ENCODE data around the gene TSC22D1. TPM values are rescaled to one million over a fixed set of nuclear protein-coding genes. Genes with fewer than 3 reads are reported as not detected.

TSC22D1 gene
- total RNA-seq, 1 donor from 2014 or later = 259 TPM

GRCh38 chr13:44404261-44405132, 171.6 kb downstream of the TSC22D1 start:
- no peak for DNase-seq (ENCODE audit: low read depth)

GRCh38 chr13:44403461-44404056, 172.6 kb downstream of the TSC22D1 start:
- DNase-seq (ENCODE audit: low read depth) = no peak

- DNase-seq (ENCODE audit: low read depth) = no peak
Observed at GRCh38 chr13:44402899-44403445, 173.2 kb downstream of the TSC22D1 start.

GRCh38 chr13:44401577-44401976, 174.6 kb downstream of the TSC22D1 start:
- DNase-seq (ENCODE audit: low read depth) = no peak

- no peak for DNase-seq (ENCODE audit: low read depth)
Observed at GRCh38 chr13:44400736-44401135, 175.4 kb downstream of the TSC22D1 start.

- DNase-seq (ENCODE audit: low read depth) = no peak
Observed at GRCh38 chr13:44399074-44399473, 177.1 kb downstream of the TSC22D1 start.

GRCh38 chr13:44398606-44399005, 177.5 kb downstream of the TSC22D1 start:
- DNase-seq (ENCODE audit: low read depth) = no peak

- peak; percentile 19 for DNase-seq (ENCODE audit: low read depth)
Observed at GRCh38 chr13:44397766-44398223, 178.3 kb downstream of the TSC22D1 start.

- peak; percentile 79 for DNase-seq (ENCODE audit: low read depth)
Observed at GRCh38 chr13:44396701-44397580, 179.2 kb downstream of the TSC22D1 start.

- no peak for DNase-seq (ENCODE audit: low read depth)
Observed at GRCh38 chr13:44395976-44396694, 180.0 kb downstream of the TSC22D1 start.

- DNase-seq (ENCODE audit: low read depth) = peak; percentile 16
Observed at GRCh38 chr13:44394658-44395057, 181.5 kb downstream of the TSC22D1 start.

- DNase-seq (ENCODE audit: low read depth) = peak; percentile 92
Observed at GRCh38 chr13:44393391-44393790, 182.7 kb downstream of the TSC22D1 start.

- DNase-seq (ENCODE audit: low read depth) = no peak
Observed at GRCh38 chr13:44389876-44390275, 186.3 kb downstream of the TSC22D1 start.

GRCh38 chr13:44389060-44389666, 187.0 kb downstream of the TSC22D1 start:
- no peak for DNase-seq (ENCODE audit: low read depth)

- no peak for DNase-seq (ENCODE audit: low read depth)
Observed at GRCh38 chr13:44388427-44389059, 187.6 kb downstream of the TSC22D1 start.

GRCh38 chr13:44386913-44387556, 189.1 kb downstream of the TSC22D1 start:
- DNase-seq (ENCODE audit: low read depth) = no peak

GRCh38 chr13:44385847-44386246, 190.3 kb downstream of the TSC22D1 start:
- DNase-seq (ENCODE audit: low read depth) = no peak

GRCh38 chr13:44385401-44385800, 190.7 kb downstream of the TSC22D1 start:
- no peak for DNase-seq (ENCODE audit: low read depth)

GRCh38 chr13:44384778-44385177, 191.4 kb downstream of the TSC22D1 start:
- no peak for DNase-seq (ENCODE audit: low read depth)

GRCh38 chr13:44383945-44384344, 192.2 kb downstream of the TSC22D1 start:
- DNase-seq (ENCODE audit: low read depth) = no peak

Measured in renal cortical epithelial cell (primary cell).